Breast epithelium (tissue), 4 donors: ENCODE results near the gene GPHN. TPM values are rescaled to one million over a fixed set of nuclear protein-coding genes. Genes with fewer than 3 reads are reported as not detected.

ENCODE experiments used
- DNase-seq, 2 donors: peaks; one replicate each; pipeline ENCODE4 v3.0.0-alpha.2; 2019; ENCODE audit warnings: low spot score in 2 of 2
- H3K27ac ChIP-seq, 2 donors: fragments of 200-600 bp; sonication (generic) in 1 of 2; one replicate each; pipeline ENCODE4 v1.5.1; 2016 to 2019; ENCODE audit warnings: mild to moderate bottlenecking in 1 of 2
- H3K27me3 ChIP-seq, 2 donors: fragments of 200-600 bp; sonication (generic) in 1 of 2; one replicate each; pipeline versions ENCODE4 v1.5.1 to v1.6.0; 2017 to 2019; ENCODE audit warnings: control low read depth in 1 of 2, mild to moderate bottlenecking in 1 of 2
- H3K36me3 ChIP-seq: fragments of 200-600 bp; one replicate; pipeline ENCODE4 v1.5.1; 2019
- H3K4me1 ChIP-seq, 2 donors: fragments of 200-600 bp; sonication (generic); one replicate each; pipeline ENCODE4 v1.5.1; 2016 to 2019; ENCODE audit warnings: control low read depth in 1 of 2
- H3K4me3 ChIP-seq, 3 donors: fragments of 200-600 bp; sonication (generic); 1 replicate in 2 of 3; 2 replicates in 1 of 3; pipeline ENCODE4 v1.5.1; 2016 to 2019; ENCODE audit warnings: mild to moderate bottlenecking in 3 of 3, moderate library complexity in 2 of 3
- H3K9me3 ChIP-seq, 2 donors: fragments of 200-600 bp; sonication (generic) in 1 of 2; one replicate each; pipeline ENCODE4 v1.5.1; 2016 to 2019; ENCODE audit warnings: control low read depth in 1 of 2
- CTCF ChIP-seq, 3 donors: fragments of 450-650 bp; IDR thresholded peaks; one replicate each; pipeline ENCODE4 v1.5.1; 2016 to 2017; ENCODE audit warnings: antibody characterized with exemption in 3 of 3, mild to moderate bottlenecking in 3 of 3, moderate library complexity in 3 of 3
- POLR2A ChIP-seq: fragments of 450-650 bp; IDR thresholded peaks from one replicate; pipeline ENCODE4 v1.6.1; 2016; ENCODE audit warnings: antibody characterized with exemption, mild to moderate bottlenecking, moderate library complexity
- POLR2AphosphoS5 ChIP-seq, 3 donors: sonication (generic); formaldehyde crosslinking; IDR thresholded peaks; one replicate each; pipeline ENCODE4 v1.6.1; 2017; ENCODE audit warnings: antibody characterized with exemption in 3 of 3
- intact Hi-C: fragments of 100-400 bp; cut with DNase I; formaldehyde crosslinking; loops from one replicate; pipeline ENCODE4 v1.15.1; 2023; ENCODE audit warnings: low total_unique reads
- total RNA-seq, 3 donors: library from RNA; depleted of rRNA; stranded (reverse); fragments of >200 nt; gene quantifications; one replicate each; pipeline ENCODE4 v1.1.0, GENCODE V29; 2016

GPHN gene
- total RNA-seq, 3 donors from 2014 or later, result 20.9 to 39.0 (median 24.9) TPM

- no peak overlapping the region for H3K27ac ChIP-seq
- no peak for DNase-seq
- H3K4me1 ChIP-seq, result no peaks in the 10 kb centered on the region
- peaks cover 0 to under 1% of the 10 kb centered on the region in 2 donors for H3K9me3 ChIP-seq
- TF ChIP-seq POLR2AphosphoS5 (IDR thresholded peaks at IDR 0.05), result no peak
- no peak for TF ChIP-seq POLR2A
- TF ChIP-seq CTCF (IDR thresholded peaks at IDR 0.05), result no peak
- no peaks in the 10 kb centered on the region for H3K27me3 ChIP-seq
- no peaks in the 10 kb centered on the region for H3K36me3 ChIP-seq
- no peak overlapping the region for H3K4me3 ChIP-seq
- intact Hi-C loops, result loop anchor here (10.0 kb wide), 1 partner anchor 117 kb away; no protein-coding TSS in a partner anchor
Measured at GRCh38 chr14:67168110-67168441, 660.1 kb downstream of the GPHN start.

- Histone ChIP-seq H3K27ac (no peak overlapping the region), H3K27me3 (no peaks in the 10 kb centered on the region), H3K9me3 (peaks cover 0 to 12% of the 10 kb centered on the region in 2 donors), H3K4me3 (no peak overlapping the region), H3K36me3 (no peaks in the 10 kb centered on the region), H3K4me1 (no peaks in the 10 kb centered on the region)
- TF ChIP-seq POLR2AphosphoS5 (IDR thresholded peaks at IDR 0.05) (no peak), POLR2A (no peak), CTCF (IDR thresholded peaks at IDR 0.05) (no peak)
- DNase-seq, result no peak
- intact Hi-C loops, result no loop called here
Measured at GRCh38 chr14:67170660-67171059, 662.7 kb downstream of the GPHN start.

GRCh38 chr14:67172056-67172455 lies 664.1 kb downstream of the GPHN start:
- no peak overlapping the region for H3K4me3 ChIP-seq
- DNase-seq, result no peak
- no peaks in the 10 kb centered on the region for H3K4me1 ChIP-seq
- no peaks in the 10 kb centered on the region for H3K36me3 ChIP-seq
- TF ChIP-seq POLR2AphosphoS5 (IDR thresholded peaks at IDR 0.05) (no peak), POLR2A (no peak), CTCF (IDR thresholded peaks at IDR 0.05) (no peak)
- H3K27me3 ChIP-seq, result no peaks in the 10 kb centered on the region
- peaks cover 0 to 12% of the 10 kb centered on the region in 2 donors for H3K9me3 ChIP-seq
- no peak overlapping the region for H3K27ac ChIP-seq
- intact Hi-C loops, result no loop called here

GRCh38 chr14:67172520-67172919 lies 664.6 kb downstream of the GPHN start:
- Histone ChIP-seq H3K27ac (no peak overlapping the region), H3K4me1 (no peaks in the 10 kb centered on the region), H3K27me3 (no peaks in the 10 kb centered on the region), H3K4me3 (no peak overlapping the region), H3K36me3 (no peaks in the 10 kb centered on the region), H3K9me3 (peaks cover 0 to 12% of the 10 kb centered on the region in 2 donors)
- TF ChIP-seq CTCF (IDR thresholded peaks at IDR 0.05), result no peak
- TF ChIP-seq POLR2AphosphoS5 (IDR thresholded peaks at IDR 0.05), result no peak
- TF ChIP-seq POLR2A, result no peak
- intact Hi-C loops, result no loop called here
- DNase-seq, result no peak

GRCh38 chr14:67173719-67174118 lies 665.8 kb downstream of the GPHN start:
- Histone ChIP-seq H3K4me1 (no peaks in the 10 kb centered on the region), H3K9me3 (peaks cover 0 to 21% of the 10 kb centered on the region in 2 donors), H3K36me3 (no peaks in the 10 kb centered on the region), H3K27ac (no peak overlapping the region), H3K4me3 (no peak overlapping the region), H3K27me3 (no peaks in the 10 kb centered on the region)
- intact Hi-C loops, result no loop called here
- no peak for DNase-seq
- TF ChIP-seq POLR2A (no peak), CTCF (IDR thresholded peaks at IDR 0.05) (no peak), POLR2AphosphoS5 (IDR thresholded peaks at IDR 0.05) (no peak)
